Vagina (tissue), 2 donors: ENCODE results near the gene SIRPB2.

Experiments
- CTCF ChIP-seq, 3 experiments: fragments of 450-650 bp in 2 of 3; fragments of 200-600 bp in 1 of 3; sonication (generic) in 1 of 3; IDR thresholded peaks; one replicate each; pipeline ENCODE4 v1.5.1; 2017 to 2019; ENCODE audit warnings: antibody characterized with exemption in 3 of 3, mild to moderate bottlenecking in 2 of 3, moderate library complexity in 2 of 3
- POLR2A ChIP-seq, 2 donors: fragments of 450-650 bp; IDR thresholded peaks; one replicate each; pipeline ENCODE4 v1.6.1; 2017; ENCODE audit warnings: antibody characterized with exemption in 2 of 2, mild to moderate bottlenecking in 2 of 2, moderate library complexity in 2 of 2

- no peak for TF ChIP-seq CTCF (IDR thresholded peaks at IDR 0.05)
- no peak for TF ChIP-seq POLR2A (IDR thresholded peaks at IDR 0.05)
Measured at GRCh38 chr20:1477896-1478490, 13.2 kb downstream of the SIRPB2 start.
